HT1080 (cell line): ENCODE results near the gene BLNK. TPM values are rescaled to one million over a fixed set of nuclear protein-coding genes. Genes with fewer than 3 reads are reported as not detected.

Experiments
- DNase-seq: peaks from one replicate; pipeline ENCODE4 v3.0.0-alpha.2; 2015; ENCODE audit warnings: low read depth
- total RNA-seq: library from RNA; depleted of rRNA; stranded (reverse); fragments of >200 nt; shearing (Covaris generic); gene quantifications from 2 replicates; pipeline ENCODE4 v1.2.3, GENCODE V29; 2014

BLNK gene
- total RNA-seq, 1 experiment from 2014 or later: not detected

GRCh38 chr10:96264938-96265337 lies 6.4 kb downstream of the BLNK start:
- DNase-seq: no peak

DNA sequence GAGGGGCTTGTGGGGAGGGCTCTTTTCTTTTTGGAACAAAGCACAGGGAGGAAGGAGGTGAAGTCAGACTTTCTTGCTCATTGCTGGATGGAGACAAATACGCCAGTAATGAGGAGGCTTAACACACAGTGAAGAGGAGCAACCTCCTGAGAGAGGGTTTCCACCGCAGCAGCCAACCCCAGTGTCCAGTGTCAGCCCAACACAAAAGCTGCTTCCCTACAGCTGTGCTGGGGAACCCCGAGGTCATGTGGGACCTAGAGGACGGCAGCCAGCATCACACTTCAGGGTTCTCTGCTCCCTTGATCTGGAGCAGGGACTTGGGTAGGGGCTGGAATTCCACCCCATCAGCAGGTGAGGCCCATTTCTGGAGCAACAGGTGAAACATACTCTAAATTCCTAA lies 7.7 kb downstream of the BLNK start:
- DNase-seq: no peak

- DNase-seq: no peak
These were observed 8.2 kb downstream of the BLNK start for GRCh38 chr10:96263176-96263575.

DNA sequence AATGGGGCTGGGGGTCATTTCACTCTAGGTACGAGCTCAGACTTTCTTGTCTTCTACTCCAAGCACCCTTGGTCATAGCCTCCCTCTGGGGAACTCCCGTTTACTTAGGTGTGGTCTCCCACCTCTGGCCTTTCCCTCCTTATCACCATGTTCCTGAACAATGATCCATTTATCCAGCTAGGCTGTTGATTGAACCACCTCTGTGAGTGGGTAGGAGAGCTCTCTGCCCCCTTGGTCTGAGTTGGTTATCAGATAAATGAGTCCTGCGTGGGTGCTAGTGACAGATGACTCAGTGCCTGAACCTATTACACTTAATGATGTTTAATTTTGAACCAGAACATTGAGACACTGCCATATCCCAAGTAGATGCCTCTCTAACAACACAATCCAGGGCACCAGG lies 9.4 kb downstream of the BLNK start:
- no peak for DNase-seq

DNA sequence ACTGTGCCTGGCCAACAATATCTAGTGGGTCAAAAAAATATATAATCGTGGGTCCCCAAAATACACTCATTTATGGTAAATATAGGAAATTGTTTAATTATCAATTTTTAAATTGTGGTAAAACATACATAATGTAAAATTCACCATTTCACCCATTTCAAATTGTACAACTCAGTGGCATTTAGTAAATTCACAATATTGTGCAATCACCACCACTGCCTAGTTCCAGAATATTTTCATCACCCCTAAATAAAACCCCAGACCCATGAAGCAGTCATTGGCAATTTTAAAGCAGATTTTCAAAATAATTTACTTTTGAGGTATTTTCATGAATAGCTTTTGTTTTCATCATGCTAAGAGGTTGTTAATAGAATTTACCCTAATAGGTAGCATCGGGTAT lies 10.2 kb downstream of the BLNK start:
- DNase-seq: no peak

DNA sequence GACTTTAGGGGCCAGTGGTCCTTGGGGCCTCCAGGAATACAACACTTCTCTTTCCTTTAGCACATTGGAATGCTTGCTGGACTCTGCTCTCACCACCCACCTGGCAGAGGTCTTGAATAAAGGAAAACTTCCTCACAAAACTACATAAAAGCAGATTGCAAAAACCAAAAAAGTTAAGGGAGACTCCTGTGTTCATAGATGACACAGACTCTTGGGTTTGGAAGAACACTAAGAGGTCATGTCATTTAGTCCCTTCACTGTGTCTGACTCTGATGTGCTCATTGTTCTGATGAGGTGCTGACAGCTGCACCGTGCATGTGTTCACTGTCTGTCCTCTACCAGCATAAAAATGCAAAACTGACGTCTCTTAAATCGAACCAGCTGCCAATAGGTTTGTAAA lies 11.4 kb downstream of the BLNK start:
- DNase-seq: no peak

- DNase-seq: no peak
These were observed 12.2 kb downstream of the BLNK start for GRCh38 chr10:96259150-96259549.

DNA sequence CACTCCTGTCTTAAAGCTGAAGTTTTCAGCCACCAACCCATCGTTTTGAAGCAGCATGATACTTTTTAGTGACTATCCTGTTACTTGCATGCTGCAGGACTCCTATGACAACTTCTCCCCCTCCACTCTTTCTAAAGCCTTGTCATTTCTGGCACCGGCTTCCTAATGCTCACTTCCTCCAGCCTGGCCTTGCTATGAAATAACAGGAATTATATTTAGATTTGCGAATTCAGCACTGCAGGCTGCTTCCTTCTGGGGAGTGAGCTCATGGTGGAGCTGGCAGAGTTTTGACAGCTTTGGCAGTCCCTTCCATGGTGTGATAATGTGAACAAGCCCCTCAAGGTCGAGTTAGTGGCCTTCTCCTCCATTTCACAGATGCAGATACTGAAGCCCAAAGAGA lies 13.4 kb downstream of the BLNK start:
- DNase-seq: no peak

- no peak for DNase-seq
These were observed 15.6 kb downstream of the BLNK start for GRCh38 chr10:96255549-96256333.

GRCh38 chr10:96254976-96255375 lies 16.4 kb downstream of the BLNK start:
- DNase-seq: no peak

GRCh38 chr10:96252730-96253129 lies 18.6 kb downstream of the BLNK start:
- no peak for DNase-seq

DNA sequence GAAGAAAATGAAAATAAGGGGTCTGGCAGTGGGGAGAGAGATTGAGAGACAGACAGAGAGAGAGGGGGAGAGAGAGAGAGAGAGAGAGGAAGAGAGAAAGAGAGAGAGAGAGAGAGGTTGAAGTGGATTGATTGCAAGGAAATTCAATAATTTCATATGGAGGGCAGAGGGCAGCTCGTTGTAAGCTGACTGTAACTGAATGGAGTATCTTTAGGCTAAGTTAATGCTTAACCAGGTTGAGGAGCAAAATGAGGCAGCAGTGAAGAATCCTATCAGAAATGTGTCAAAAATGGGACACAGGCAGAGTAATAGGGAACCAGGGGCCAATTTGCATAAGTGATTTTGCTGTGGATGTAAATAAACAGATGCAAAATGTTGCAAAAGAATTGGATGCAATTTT lies 21.0 kb downstream of the BLNK start:
- DNase-seq: no peak

GRCh38 chr10:96249264-96249663 lies 22.1 kb downstream of the BLNK start:
- DNase-seq: no peak

GRCh38 chr10:96244354-96244753 lies 27.0 kb downstream of the BLNK start:
- no peak for DNase-seq

GRCh38 chr10:96243296-96243695 lies 28.1 kb downstream of the BLNK start:
- no peak for DNase-seq

- DNase-seq: no peak
These were observed 28.5 kb downstream of the BLNK start for GRCh38 chr10:96242822-96243221.

GRCh38 chr10:96238646-96239623 lies 32.4 kb downstream of the BLNK start:
- DNase-seq: no peak

DNA sequence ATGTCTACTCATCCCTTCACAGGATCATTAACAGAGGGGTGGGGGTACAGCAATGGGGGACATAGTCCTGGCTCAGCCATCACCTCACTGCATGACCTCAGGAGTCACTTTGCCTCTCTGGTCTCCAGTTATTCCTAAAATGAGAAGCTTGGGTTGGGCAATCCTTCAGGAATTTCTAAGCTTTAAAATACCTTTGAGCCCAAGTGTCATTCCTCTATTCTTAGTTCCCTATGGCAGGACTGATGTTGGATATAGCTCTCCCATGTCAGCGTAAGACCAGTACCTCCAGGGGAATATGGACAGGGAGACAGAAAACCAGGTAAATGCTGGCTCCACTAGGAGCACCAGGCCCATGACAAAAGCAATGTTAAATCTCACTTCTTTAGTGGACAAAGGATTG lies 34.5 kb downstream of the BLNK start:
- no peak for DNase-seq

- no peak for DNase-seq
These were observed 35.3 kb downstream of the BLNK start for GRCh38 chr10:96236090-96236478.

GRCh38 chr10:96235326-96236089 lies 35.9 kb downstream of the BLNK start:
- no peak for DNase-seq

GRCh38 chr10:96233959-96234358 lies 37.4 kb downstream of the BLNK start:
- no peak for DNase-seq

DNA sequence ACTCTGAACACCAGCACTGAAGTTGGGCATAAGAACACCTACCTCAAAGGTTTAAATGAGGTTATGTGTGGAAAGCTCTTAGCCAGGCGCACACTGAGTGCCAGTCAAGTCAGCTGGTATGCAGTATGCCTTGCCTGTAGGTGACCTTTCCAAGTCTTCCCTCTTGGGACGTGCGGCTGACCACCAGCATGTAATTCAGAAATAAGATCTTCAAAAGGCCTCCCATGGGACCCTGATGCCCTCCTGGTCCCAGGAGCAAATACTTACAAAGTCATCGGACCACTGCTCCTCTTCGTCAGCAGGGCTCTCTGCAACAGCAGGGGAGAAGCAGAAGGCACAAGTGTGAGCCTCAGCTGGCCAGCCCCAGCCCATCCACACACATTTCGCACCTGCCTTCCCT lies 40.8 kb downstream of the BLNK start:
- DNase-seq: no peak
